Smooth muscle cell (in vitro differentiated cells): ENCODE data around the gene CCDC174. TPM values are rescaled to one million over a fixed set of nuclear protein-coding genes. Genes with fewer than 3 reads are reported as not detected.

ENCODE experiments used
- polyA plus RNA-seq: library from polyadenylated mRNA; unstranded; fragments of >200 nt; fragmentation: Nextera tagmentation; extraction: Ambion mirVana; gene quantifications from 2 replicates; pipeline ENCODE4 v1.2.1, GENCODE V29; 2016
- total RNA-seq: library from RNA; depleted of rRNA; stranded (reverse); fragments of >200 nt; gene quantifications from 2 replicates; pipeline ENCODE4 v1.2.3, GENCODE V29; 2014

Gene CCDC174
- total and polyA plus RNA-seq, 2 experiments from 2014 or later = 9.7 to 20.5 TPM

Other genes with a start within 250 kb of the CCDC174 start
- 11.7 and 13.9 TPM in 2 replicates for gene SLC6A6, start 249.2 kb upstream of the CCDC174 start, total RNA-seq
- gene SLC6A6, start 249.2 kb upstream of the CCDC174 start, polyA plus RNA-seq = 8.5 and 9.4 TPM in 2 replicates
- 3.2 and 6.5 TPM in 2 replicates for gene GRIP2, start 111.4 kb upstream of the CCDC174 start, total RNA-seq
- gene GRIP2, start 111.4 kb upstream of the CCDC174 start, polyA plus RNA-seq = 2.0 and 3.6 TPM in 2 replicates
- not detected in 2 replicates for gene C3orf20, start 23.4 kb downstream of the CCDC174 start, total RNA-seq
- 0.07 TPM in 1 of 2 replicates, not detected in the other for gene C3orf20, start 23.4 kb downstream of the CCDC174 start, polyA plus RNA-seq
- gene FGD5, start 167.2 kb downstream of the CCDC174 start, total RNA-seq = 0.63 and 1.0 TPM in 2 replicates
- gene FGD5, start 167.2 kb downstream of the CCDC174 start, polyA plus RNA-seq = 0.71 and 2.7 TPM in 2 replicates